Upper lobe of left lung (tissue), 4 donors: Measurements from ENCODE around the gene FOLR3.

ENCODE experiments used
- CTCF ChIP-seq, 6 experiments: fragments of 450-650 bp in 4 of 6; fragments of 200-600 bp in 2 of 6; sonication (generic) in 2 of 6; IDR thresholded peaks; one replicate each; pipeline ENCODE4 v1.5.1; 2016 to 2019; ENCODE audit warnings: antibody characterized with exemption in 6 of 6
- EP300 ChIP-seq, 4 donors: sonication (generic); formaldehyde crosslinking; IDR thresholded peaks; one replicate each; pipeline ENCODE4 v1.5.1; 2017; ENCODE audit warnings: antibody characterized with exemption in 4 of 4, control low read depth in 2 of 4
- POLR2A ChIP-seq, 4 donors: fragments of 450-650 bp; IDR thresholded peaks; one replicate each; pipeline ENCODE4 v1.5.1; 2016 to 2017; ENCODE audit warnings: antibody characterized with exemption in 4 of 4, mild to moderate bottlenecking in 2 of 4

- TF ChIP-seq CTCF (IDR thresholded peaks at IDR 0.05) = no peak
- TF ChIP-seq POLR2A (IDR thresholded peaks at IDR 0.05) = no peak
- TF ChIP-seq EP300 (IDR thresholded peaks at IDR 0.05) = no peak
Measured at GRCh38 chr11:72173291-72173690, 37.8 kb downstream of the FOLR3 start.
